Liver (tissue), 9 donors: ENCODE measurements around the gene SOBP. TPM values are rescaled to one million over a fixed set of nuclear protein-coding genes. Genes with fewer than 3 reads are reported as not detected.

Experiments
- DNase-seq: peaks from one replicate; pipeline ENCODE4 v3.0.0-alpha.2; 2017; ENCODE audit warnings: low spot score
- H3K27ac ChIP-seq, 2 donors: one replicate each; pipeline ENCODE4 v1.7.0; 2013; ENCODE audit warnings: inconsistent platforms in 2 of 2, low read length in 2 of 2, control low read depth in 1 of 2, low read depth in 1 of 2, mild to moderate bottlenecking in 1 of 2
- H3K27me3 ChIP-seq, 4 donors: one replicate each; pipeline versions ENCODE4 v1.6.1 to v1.7.0; 2013; ENCODE audit warnings: low read length in 3 of 4, inconsistent platforms in 1 of 4, mild to moderate bottlenecking in 1 of 4, moderate library complexity in 1 of 4; ENCODE audit not compliant: control insufficient read depth in 4 of 4, insufficient read depth in 4 of 4
- H3K36me3 ChIP-seq, 4 donors: one replicate each; pipeline versions ENCODE4 v1.6.1 to v1.7.0; 2013; ENCODE audit warnings: low read length in 3 of 4, mild to moderate bottlenecking in 3 of 4, low read depth in 1 of 4, moderate library complexity in 1 of 4; ENCODE audit not compliant: control insufficient read depth in 4 of 4, insufficient read depth in 3 of 4
- H3K4me1 ChIP-seq, 4 donors: one replicate each; pipeline versions ENCODE4 v1.6.1 to v1.7.0; 2013; ENCODE audit warnings: low read length in 3 of 4, mild to moderate bottlenecking in 3 of 4, moderate library complexity in 1 of 4; ENCODE audit not compliant: control insufficient read depth in 4 of 4, insufficient read depth in 4 of 4
- H3K4me3 ChIP-seq, 3 donors: one replicate each; pipeline versions ENCODE4 v1.6.1 to v1.7.0; 2013; ENCODE audit warnings: low read length in 3 of 3, control low read depth in 1 of 3, low read depth in 1 of 3, mild to moderate bottlenecking in 1 of 3
- H3K9ac ChIP-seq, 2 donors: one replicate each; pipeline ENCODE4 v1.7.0; 2013; ENCODE audit warnings: low read length in 2 of 2, mild to moderate bottlenecking in 2 of 2, moderate library complexity in 2 of 2, control low read depth in 1 of 2, low read depth in 1 of 2
- H3K9me3 ChIP-seq, 4 donors: one replicate each; pipeline versions ENCODE4 v1.6.1 to v1.7.0; 2013; ENCODE audit warnings: low read length in 3 of 4; ENCODE audit not compliant: control insufficient read depth in 4 of 4
- EGR1 ChIP-seq, 2 donors: IDR thresholded peaks; 2 replicates each; pipeline ENCODE4 v1.6.1; 2016 to 2018; ENCODE audit warnings: antibody characterized with exemption in 2 of 2, low read depth in 2 of 2
- FOXA1 ChIP-seq: IDR thresholded peaks from 2 replicates; pipeline ENCODE4 v1.6.1; 2016; ENCODE audit warnings: antibody characterized with exemption
- FOXA2 ChIP-seq: IDR thresholded peaks from 2 replicates; pipeline ENCODE4 v1.6.1; 2016; ENCODE audit warnings: antibody characterized with exemption
- HNF4A ChIP-seq, 2 donors: conservative IDR thresholded peaks; 2 replicates each; pipeline ENCODE4 v1.6.1; 2016; ENCODE audit warnings: antibody characterized with exemption in 2 of 2, mild to moderate bottlenecking in 2 of 2
- HNF4G ChIP-seq: IDR thresholded peaks from 2 replicates; pipeline ENCODE4 v1.6.1; 2016; ENCODE audit warnings: antibody characterized with exemption
- JUND ChIP-seq, 2 donors: IDR thresholded peaks; 2 replicates each; pipeline ENCODE4 v1.6.1; 2016; ENCODE audit warnings: antibody characterized with exemption in 2 of 2
- NR2F2 ChIP-seq: IDR thresholded peaks from 2 replicates; pipeline ENCODE4 v1.6.1; 2016; ENCODE audit warnings: antibody characterized with exemption
- RAD21 ChIP-seq, 2 donors: IDR thresholded peaks; 2 replicates each; pipeline ENCODE4 v1.6.1; 2016; ENCODE audit warnings: antibody characterized with exemption in 2 of 2, mild to moderate bottlenecking in 2 of 2
- RXRA ChIP-seq, 2 donors: IDR thresholded peaks; 2 replicates each; pipeline ENCODE4 v1.6.1; 2017 to 2018; ENCODE audit warnings: antibody characterized with exemption in 2 of 2, mild to moderate bottlenecking in 1 of 2
- SP1 ChIP-seq: IDR thresholded peaks from 2 replicates; pipeline ENCODE4 v1.6.1; 2018; ENCODE audit warnings: antibody characterized with exemption, mild to moderate bottlenecking
- TAF1 ChIP-seq: conservative IDR thresholded peaks from 2 replicates; pipeline ENCODE4 v1.6.1; 2016; ENCODE audit warnings: antibody characterized with exemption, mild to moderate bottlenecking
- YY1 ChIP-seq: IDR thresholded peaks from 2 replicates; pipeline ENCODE4 v1.6.1; 2016; ENCODE audit warnings: antibody characterized with exemption, mild to moderate bottlenecking
- WGBS: extraction: QIAGEN DNeasy Blood & Tissue Kit; methylation state at CpG from one replicate; pipeline ENCODE4 v1.1.7; 2013; 5-methylcytosine and 5-hydroxymethylcytosine counted together
- polyA plus RNA-seq, 2 donors: library from polyadenylated mRNA; stranded (reverse) in 1 of 2; unstranded in 1 of 2; fragments of 200-250 nt in 1 of 2; fragments of >200 nt in 1 of 2; fragmentation: Nextera tagmentation in 1 of 2; extraction: Ambion mirVana in 1 of 2; gene quantifications; one replicate each; pipeline versions ENCODE4 v1.2.1 to v1.2.3, GENCODE V29; 2013 to 2015
- total RNA-seq, 2 donors: library from RNA; depleted of rRNA; stranded (reverse); fragments of >200 nt; gene quantifications; one replicate each; pipeline ENCODE4 v1.2.3, GENCODE V29; 2014
- TF ChIP-seq, protein P1 (sequence below): IDR thresholded peaks from 2 replicates; pipeline ENCODE4 v1.6.1; 2016; ENCODE audit warnings: antibody characterized with exemption
- TF ChIP-seq, protein P2 (sequence below): IDR thresholded peaks from 2 replicates; pipeline ENCODE4 v1.6.1; 2016; ENCODE audit warnings: antibody characterized with exemption
- TF ChIP-seq, protein P3 (sequence below): IDR thresholded peaks from 2 replicates; pipeline ENCODE4 v1.6.1; 2016; ENCODE audit warnings: antibody characterized with exemption
- TF ChIP-seq, protein P4 (sequence below): IDR thresholded peaks from 2 replicates; pipeline ENCODE4 v1.6.1; 2016; ENCODE audit warnings: antibody characterized with exemption, mild to moderate bottlenecking
- donor health status: healthy.
- donor health status: healthy.
- donor health status: healthy.
- donor health status: healthy.
- donor health status: healthy.

Gene SOBP
- total and polyA plus RNA-seq, 4 donors: 0.99 to 5.4 (median 1.9) TPM

DNA sequence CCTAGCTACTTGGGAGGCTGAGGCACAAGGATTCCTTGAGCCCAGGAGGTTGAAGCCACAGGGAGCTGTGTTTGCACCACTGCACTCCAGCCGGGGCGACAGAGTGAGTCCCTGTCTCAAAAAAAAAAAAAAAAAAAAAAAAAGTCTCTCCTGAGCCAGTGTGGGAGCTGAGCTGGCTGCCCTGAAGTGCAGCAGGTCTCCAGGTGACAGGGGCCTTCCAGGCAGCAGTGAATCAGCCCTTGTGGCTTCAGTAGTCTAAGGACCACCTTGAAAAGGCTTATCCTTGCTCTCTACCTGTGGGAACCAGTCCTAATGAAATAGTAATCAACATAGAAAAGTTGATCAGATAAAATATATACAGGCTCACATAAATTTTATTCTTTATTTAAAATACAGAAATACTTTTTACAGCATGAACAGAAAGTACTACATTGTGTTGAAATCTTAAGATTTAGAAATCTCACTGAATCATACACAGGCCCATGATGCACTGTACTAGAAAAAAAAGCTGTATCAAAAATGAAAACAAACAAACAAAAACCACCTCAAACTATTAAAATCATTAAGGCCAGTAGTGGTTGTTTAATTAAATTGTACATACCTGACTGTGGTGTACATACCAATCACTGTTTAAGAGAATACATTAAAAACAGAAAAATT lies 205.3 kb downstream of the SOBP start:
- H3K4me3 ChIP-seq: no peak overlapping the region
- no peak overlapping the region for H3K27ac ChIP-seq
- no peaks in the 10 kb centered on the region for H3K4me1 ChIP-seq
- TF ChIP-seq SP1 (no peak), JUND (IDR thresholded peaks at IDR 0.05) (no peak), YY1 (no peak), HNF4G (no peak), RAD21 (IDR thresholded peaks at IDR 0.05) (no peak), EGR1 (IDR thresholded peaks at IDR 0.05; ENCODE audit: low read depth in 2 of 2) (no peak), FOXA2 (no peak), HNF4A (conservative IDR thresholded peaks at IDR 0.05) (no peak), TAF1 (no peak), NR2F2 (no peak), RXRA (IDR thresholded peaks at IDR 0.05) (no peak), FOXA1 (no peak)
- TF ChIP-seq, protein P1, sequence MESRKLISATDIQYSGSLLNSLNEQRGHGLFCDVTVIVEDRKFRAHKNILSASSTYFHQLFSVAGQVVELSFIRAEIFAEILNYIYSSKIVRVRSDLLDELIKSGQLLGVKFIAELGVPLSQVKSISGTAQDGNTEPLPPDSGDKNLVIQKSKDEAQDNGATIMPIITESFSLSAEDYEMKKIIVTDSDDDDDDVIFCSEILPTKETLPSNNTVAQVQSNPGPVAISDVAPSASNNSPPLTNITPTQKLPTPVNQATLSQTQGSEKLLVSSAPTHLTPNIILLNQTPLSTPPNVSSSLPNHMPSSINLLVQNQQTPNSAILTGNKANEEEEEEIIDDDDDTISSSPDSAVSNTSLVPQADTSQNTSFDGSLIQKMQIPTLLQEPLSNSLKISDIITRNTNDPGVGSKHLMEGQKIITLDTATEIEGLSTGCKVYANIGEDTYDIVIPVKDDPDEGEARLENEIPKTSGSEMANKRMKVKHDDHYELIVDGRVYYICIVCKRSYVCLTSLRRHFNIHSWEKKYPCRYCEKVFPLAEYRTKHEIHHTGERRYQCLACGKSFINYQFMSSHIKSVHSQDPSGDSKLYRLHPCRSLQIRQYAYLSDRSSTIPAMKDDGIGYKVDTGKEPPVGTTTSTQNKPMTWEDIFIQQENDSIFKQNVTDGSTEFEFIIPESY: no peak
- TF ChIP-seq, protein P2, sequence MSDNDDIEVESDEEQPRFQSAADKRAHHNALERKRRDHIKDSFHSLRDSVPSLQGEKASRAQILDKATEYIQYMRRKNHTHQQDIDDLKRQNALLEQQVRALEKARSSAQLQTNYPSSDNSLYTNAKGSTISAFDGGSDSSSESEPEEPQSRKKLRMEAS: no peak
- TF ChIP-seq, protein P3, sequence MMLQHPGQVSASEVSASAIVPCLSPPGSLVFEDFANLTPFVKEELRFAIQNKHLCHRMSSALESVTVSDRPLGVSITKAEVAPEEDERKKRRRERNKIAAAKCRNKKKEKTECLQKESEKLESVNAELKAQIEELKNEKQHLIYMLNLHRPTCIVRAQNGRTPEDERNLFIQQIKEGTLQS: no peak
- TF ChIP-seq, protein P4, sequence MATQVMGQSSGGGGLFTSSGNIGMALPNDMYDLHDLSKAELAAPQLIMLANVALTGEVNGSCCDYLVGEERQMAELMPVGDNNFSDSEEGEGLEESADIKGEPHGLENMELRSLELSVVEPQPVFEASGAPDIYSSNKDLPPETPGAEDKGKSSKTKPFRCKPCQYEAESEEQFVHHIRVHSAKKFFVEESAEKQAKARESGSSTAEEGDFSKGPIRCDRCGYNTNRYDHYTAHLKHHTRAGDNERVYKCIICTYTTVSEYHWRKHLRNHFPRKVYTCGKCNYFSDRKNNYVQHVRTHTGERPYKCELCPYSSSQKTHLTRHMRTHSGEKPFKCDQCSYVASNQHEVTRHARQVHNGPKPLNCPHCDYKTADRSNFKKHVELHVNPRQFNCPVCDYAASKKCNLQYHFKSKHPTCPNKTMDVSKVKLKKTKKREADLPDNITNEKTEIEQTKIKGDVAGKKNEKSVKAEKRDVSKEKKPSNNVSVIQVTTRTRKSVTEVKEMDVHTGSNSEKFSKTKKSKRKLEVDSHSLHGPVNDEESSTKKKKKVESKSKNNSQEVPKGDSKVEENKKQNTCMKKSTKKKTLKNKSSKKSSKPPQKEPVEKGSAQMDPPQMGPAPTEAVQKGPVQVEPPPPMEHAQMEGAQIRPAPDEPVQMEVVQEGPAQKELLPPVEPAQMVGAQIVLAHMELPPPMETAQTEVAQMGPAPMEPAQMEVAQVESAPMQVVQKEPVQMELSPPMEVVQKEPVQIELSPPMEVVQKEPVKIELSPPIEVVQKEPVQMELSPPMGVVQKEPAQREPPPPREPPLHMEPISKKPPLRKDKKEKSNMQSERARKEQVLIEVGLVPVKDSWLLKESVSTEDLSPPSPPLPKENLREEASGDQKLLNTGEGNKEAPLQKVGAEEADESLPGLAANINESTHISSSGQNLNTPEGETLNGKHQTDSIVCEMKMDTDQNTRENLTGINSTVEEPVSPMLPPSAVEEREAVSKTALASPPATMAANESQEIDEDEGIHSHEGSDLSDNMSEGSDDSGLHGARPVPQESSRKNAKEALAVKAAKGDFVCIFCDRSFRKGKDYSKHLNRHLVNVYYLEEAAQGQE: no peak
- 100% methylated on average over 2 of the region's 2 CpGs for WGBS
- H3K27me3 ChIP-seq: no peaks in the 10 kb centered on the region
- no peak for DNase-seq
- no peak overlapping the region for H3K9ac ChIP-seq
- H3K9me3 ChIP-seq: peaks cover 0 to 1% (median 0%) of the 10 kb centered on the region in 4 donors
- H3K36me3 ChIP-seq: no peaks in the 10 kb centered on the region

DNA sequence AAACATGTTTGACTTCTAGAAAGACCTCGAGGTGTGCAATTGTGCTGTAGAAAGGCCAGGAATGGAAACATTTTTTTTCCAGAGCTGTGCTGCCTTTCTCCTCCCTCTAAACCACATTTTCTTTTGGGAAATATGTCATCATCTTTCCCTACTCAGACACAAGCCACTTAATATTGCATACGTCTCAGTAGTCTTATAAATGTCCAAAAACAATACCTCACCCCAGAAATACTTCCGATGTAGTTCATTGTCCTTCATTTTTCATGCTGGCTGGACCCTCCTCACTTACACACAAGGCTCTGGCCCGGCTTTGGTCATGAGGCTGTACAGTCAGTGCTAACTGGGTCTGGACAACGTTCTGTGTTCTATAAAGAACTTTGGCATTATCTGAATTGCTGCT lies 207.8 kb downstream of the SOBP start:
- no peak overlapping the region for H3K27ac ChIP-seq
- no peaks in the 10 kb centered on the region for H3K36me3 ChIP-seq
- no peak for DNase-seq
- no peak overlapping the region for H3K9ac ChIP-seq
- 70% methylated on average over 5 of the region's 5 CpGs for WGBS
- no peaks in the 10 kb centered on the region for H3K4me1 ChIP-seq
- H3K9me3 ChIP-seq: peaks cover 0 to 1% (median 0%) of the 10 kb centered on the region in 4 donors
- H3K4me3 ChIP-seq: no peak overlapping the region
- no peaks in the 10 kb centered on the region for H3K27me3 ChIP-seq
- no peak for TF ChIP-seq RAD21 (IDR thresholded peaks at IDR 0.05)
- no peak for TF ChIP-seq JUND (IDR thresholded peaks at IDR 0.05)
- TF ChIP-seq SP1: no peak
- no peak for TF ChIP-seq HNF4G
- no peak for TF ChIP-seq NR2F2
- no peak for TF ChIP-seq FOXA2
- TF ChIP-seq, protein P3: no peak
- TF ChIP-seq YY1: no peak
- no peak for TF ChIP-seq TAF1
- TF ChIP-seq RXRA (IDR thresholded peaks at IDR 0.05): no peak
- TF ChIP-seq FOXA1: no peak
- TF ChIP-seq, protein P1: no peak
